WERI-Rb-1 (cell line): Measurements from ENCODE around the gene COQ7.

Experiments used
- DNase-seq: peaks from one replicate; pipeline ENCODE4 v3.0.0-alpha.2; 2020
- H3K27ac ChIP-seq: fragments of 250-450 bp; sonication (Bioruptor Pico); 2 replicates; pipeline ENCODE4 v1.5.1; 2020; ENCODE audit warnings: mild to moderate bottlenecking, moderate library complexity
- H3K27me3 ChIP-seq: fragments of 250-450 bp; sonication (Bioruptor Pico); 2 replicates; pipeline ENCODE4 v1.5.1; 2021; ENCODE audit warnings: mild to moderate bottlenecking, low read depth, moderate library complexity; ENCODE audit not compliant: insufficient read depth, severe bottlenecking
- H3K36me3 ChIP-seq: fragments of 250-450 bp; sonication (Bioruptor Pico); 2 replicates; pipeline ENCODE4 v1.5.1; 2020; ENCODE audit warnings: mild to moderate bottlenecking, moderate library complexity
- H3K4me3 ChIP-seq: 2 replicates; pipeline ENCODE4 v1.5.1; 2011; ENCODE audit warnings: low read depth, mild to moderate bottlenecking, control low read depth, low read length
- H3K9me3 ChIP-seq: fragments of 250-450 bp; sonication (Bioruptor Pico); 2 replicates; pipeline ENCODE4 v1.5.1; 2021; ENCODE audit warnings: mild to moderate bottlenecking, moderate library complexity; ENCODE audit not compliant: severe bottlenecking
- CTCF ChIP-seq: IDR thresholded peaks from 2 replicates; pipeline ENCODE4 v1.5.1; 2011; ENCODE audit warnings: low read depth, mild to moderate bottlenecking, control low read depth, inconsistent platforms, low read length

COQ7 gene

GRCh38 chr16:19093631-19094541, 26.5 kb downstream of the COQ7 start:
- DNase-seq: no peak
- no peak overlapping the region for H3K4me3 ChIP-seq
- no peaks in the 10 kb centered on the region for H3K9me3 ChIP-seq
- no peaks in the 10 kb centered on the region for H3K36me3 ChIP-seq
- H3K27me3 ChIP-seq: no peaks in the 10 kb centered on the region
- no peak for TF ChIP-seq CTCF
- no peak overlapping the region for H3K27ac ChIP-seq

DNA sequence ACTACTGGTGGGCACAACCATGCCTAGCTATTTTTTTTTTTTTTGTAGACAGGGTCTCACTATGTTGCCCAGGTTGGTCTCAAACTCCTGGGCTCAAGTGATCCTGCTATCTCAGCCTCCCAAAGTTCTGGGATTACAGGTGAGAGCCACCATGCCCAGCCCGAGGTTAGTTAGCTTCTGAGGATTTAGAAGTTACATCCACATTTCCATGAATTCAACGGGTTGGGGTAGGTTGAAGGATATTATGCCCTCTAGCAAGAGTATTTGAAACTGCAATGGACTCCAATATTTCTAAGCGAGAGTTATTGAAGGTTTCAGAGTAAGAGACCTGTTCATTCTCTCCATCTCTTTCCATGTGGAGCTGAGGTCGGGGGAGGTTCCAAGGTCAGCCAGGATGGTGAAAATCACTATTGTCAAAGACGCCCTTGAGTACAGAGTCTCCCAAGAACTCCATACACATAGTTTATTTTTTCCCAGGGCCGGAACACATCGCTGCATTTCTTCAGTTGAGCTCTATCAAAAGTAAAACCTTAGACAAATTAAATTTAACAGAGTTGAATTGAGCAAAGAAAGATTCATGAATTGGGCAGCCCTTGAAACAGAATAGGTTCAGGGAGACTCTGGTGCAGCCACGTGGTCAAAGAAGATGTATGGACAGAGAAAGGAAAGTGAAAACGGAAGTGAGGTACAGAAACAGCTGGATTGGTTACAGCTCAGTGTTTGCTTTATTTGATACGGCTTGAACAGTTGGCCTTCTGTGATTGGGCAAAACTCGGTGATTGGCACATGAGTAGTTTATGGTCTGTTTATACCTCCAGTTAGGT, 27.3 kb downstream of the COQ7 start:
- H3K27ac ChIP-seq: no peak overlapping the region
- H3K9me3 ChIP-seq: no peaks in the 10 kb centered on the region
- DNase-seq: no peak
- no peaks in the 10 kb centered on the region for H3K27me3 ChIP-seq
- no peaks in the 10 kb centered on the region for H3K36me3 ChIP-seq
- no peak overlapping the region for H3K4me3 ChIP-seq
- no peak for TF ChIP-seq CTCF

- no peak for TF ChIP-seq CTCF
- no peaks in the 10 kb centered on the region for H3K9me3 ChIP-seq
- no peaks in the 10 kb centered on the region for H3K36me3 ChIP-seq
- H3K27me3 ChIP-seq: no peaks in the 10 kb centered on the region
- no peak overlapping the region for H3K4me3 ChIP-seq
- H3K27ac ChIP-seq: no peak overlapping the region
- no peak for DNase-seq
Measured at GRCh38 chr16:19095654-19096053, 28.2 kb downstream of the COQ7 start.

DNA sequence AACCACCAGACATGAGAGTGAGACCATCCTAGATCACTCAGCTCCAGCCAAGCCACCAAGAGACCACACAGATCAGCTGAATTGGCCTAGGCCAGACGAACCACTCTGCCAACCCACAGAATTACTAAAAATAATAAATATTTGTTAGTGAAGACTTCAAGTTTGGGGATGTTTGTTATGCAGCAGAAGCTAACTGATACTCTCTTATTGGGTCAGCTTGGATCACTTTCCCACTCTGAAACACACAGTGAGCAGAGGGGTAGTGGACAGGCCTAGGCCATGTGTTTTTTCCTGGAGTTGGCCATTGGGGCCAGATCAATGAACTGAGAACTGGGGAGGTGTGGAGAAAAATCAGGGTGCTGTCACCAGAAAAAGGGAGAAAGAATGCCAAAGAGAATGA, 30.8 kb downstream of the COQ7 start:
- Histone ChIP-seq H3K27ac (no peak overlapping the region), H3K9me3 (no peaks in the 10 kb centered on the region), H3K4me3 (no peak overlapping the region), H3K27me3 (no peaks in the 10 kb centered on the region), H3K36me3 (no peaks in the 10 kb centered on the region)
- TF ChIP-seq CTCF: no peak
- DNase-seq: no peak

DNA sequence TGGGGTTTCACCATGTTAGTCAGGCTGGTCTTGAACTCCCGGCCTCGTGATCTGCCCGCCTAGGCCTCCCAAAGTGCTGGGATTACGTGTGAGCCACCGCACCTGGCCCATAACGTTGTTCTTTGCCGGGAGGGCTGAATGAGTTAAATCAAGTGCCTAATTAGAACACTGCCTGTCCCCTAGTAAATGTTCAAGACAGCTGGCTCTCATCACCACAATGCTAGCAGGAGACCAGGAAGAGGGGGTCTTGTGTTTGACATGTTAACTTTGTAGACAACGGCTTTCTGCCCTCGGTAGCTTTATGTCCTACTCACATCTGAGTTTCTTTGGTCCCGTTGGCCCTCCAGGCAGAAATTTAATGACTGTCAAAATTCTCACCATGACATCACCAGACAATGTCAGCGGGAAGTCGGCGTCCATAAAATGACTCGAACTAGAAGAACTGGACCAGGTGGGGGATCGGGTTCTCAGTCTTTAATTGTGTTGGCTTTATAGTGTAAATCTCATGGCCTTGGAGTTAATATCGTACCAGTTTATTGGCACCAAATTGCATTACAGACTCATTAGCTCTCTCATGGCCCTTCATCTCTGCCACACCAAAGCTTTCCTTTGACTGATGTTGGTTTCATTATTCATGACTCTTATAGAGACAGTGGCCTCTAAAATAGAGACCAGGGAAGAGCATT, 34.9 kb downstream of the COQ7 start:
- H3K4me3 ChIP-seq: no peak overlapping the region
- H3K27me3 ChIP-seq: no peaks in the 10 kb centered on the region
- H3K36me3 ChIP-seq: no peaks in the 10 kb centered on the region
- no peak overlapping the region for H3K27ac ChIP-seq
- TF ChIP-seq CTCF: no peak
- DNase-seq: no peak
- H3K9me3 ChIP-seq: no peaks in the 10 kb centered on the region
